ENCODE data around the gene TMTC3.

TMTC3 gene

DNA sequence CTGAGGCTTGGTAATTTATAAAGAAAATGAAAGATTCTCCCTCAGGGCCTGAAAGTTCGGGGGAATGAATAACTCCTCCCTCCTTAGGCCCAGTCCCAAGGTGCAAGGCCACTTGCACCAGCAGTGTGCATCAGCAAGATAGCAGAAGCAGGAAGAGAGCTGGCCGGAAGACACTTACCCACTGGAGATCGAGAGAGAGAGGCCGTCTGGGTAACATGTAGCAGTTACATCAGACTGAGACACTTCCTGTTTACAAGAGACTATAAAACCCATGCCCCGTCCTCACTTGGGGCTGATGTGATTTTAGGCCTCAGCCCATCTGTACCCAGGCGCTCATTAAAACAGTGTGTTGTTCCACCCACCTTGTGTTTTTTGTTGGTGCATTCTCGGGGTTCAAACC lies 85.2 kb downstream of the TMTC3 start:
- no peak for DNase-seq (ENCODE audit: low spot score)

DNA sequence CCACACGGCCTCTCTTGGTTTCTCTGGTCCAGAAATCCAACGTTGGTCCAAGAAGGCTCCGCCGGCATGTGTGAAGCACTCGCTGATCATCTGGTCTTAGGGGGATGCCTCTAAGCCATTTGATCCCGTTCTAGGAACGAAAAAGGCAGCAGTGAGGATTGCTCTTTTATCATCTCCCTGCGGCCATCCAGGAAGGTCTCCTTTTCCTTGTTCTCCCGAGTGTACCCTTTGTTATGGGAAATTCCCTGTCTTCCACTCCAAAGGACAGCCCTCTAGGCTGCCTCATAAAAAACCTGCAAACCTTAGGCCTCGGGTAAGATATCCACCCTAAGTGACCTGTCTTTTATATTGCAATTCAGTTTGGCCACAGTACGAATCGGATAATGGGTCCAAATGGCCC lies 85.8 kb downstream of the TMTC3 start:
- DNase-seq (ENCODE audit: low spot score), result no peak

DNA sequence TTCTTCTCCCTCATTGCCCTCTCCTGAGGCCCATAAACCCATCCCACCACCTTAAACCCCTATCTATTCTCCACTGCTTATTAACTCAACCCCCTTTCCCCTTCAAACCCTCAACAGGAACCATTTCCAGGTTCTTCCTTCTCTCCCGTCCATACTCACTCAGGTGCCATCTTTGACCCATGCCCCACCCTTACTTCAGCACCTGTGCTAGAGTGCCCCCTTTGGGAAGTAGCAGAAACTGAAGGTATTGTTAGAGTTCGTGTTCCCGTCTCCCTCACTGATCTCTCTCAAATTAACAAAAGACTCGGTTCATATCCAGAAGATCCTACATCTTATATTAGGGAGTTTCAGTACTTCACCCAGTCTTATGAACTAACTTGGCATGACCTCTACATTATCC lies 86.6 kb downstream of the TMTC3 start:
- no peak for DNase-seq (ENCODE audit: low spot score)

DNA sequence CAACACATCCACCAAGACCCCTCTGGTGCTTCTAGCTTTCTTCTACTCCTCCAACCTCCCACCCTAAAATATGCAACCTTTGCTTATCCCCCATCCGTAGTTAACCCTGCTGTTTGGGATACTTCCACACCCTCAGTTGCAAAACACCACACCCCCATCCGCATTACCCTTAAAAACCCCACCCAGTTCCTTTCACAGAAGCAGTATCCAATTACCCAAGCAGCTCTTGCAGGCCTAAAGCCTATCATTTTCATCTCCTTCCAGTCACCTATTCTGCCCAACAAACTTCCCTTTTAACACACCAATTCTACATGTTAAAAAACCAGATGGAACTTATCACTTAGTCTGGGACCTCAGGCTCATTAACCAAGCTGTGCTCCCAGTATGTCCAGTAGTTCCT lies 88.2 kb downstream of the TMTC3 start:
- no peak for DNase-seq (ENCODE audit: low spot score)

DNA sequence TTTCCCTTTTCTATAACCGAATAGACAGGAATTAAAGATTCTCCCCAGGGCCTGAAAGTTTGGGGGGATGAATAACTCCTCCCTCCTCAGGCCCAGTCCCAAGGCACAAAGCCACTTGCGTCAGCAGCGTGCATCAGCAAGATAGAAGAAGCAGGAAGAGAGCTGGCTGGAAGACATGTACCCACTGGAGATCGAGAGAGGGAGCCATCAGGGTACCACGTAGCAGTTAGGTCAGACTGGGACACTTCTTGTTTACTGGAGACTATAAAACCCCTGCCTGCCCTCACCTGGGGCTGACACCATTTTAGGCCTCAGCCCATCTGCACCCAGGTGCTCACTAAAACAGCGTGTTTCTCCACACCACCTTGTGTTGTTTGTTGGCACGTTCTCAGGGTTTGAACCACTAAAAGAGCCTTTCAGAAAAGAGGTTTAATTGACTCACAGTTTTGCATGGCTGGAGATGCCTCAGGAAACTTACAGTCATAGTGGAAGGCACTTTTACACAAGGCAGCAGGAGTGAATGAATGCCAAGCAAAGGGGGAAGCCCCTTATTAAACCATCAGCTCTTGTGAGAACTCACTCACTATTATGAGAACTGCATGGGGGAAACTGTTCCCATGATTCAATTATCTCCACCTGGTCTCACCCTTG lies 93.2 kb downstream of the TMTC3 start:
- DNase-seq (ENCODE audit: low spot score), result no peak

DNA sequence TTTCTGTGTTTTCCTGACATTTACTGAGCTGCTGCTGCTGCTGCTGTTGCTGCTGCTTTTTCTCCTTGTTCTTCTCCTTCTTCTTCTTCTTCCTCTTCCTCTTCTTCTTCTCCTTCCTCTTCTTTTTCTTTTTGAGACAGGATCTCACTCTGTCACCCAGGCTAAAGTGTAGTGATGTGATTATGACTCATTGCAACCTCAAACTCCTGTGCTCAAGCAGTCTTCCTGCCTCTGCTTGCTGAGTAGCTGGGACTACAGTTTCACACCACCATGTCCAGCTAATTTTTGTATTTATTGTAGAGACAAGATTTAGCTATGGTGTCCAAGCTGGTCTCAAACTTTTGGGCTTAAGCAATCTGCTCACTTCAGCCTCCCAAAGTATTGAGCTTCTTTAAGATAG lies 95.8 kb downstream of the TMTC3 start:
- no peak for DNase-seq (ENCODE audit: low spot score)

DNA sequence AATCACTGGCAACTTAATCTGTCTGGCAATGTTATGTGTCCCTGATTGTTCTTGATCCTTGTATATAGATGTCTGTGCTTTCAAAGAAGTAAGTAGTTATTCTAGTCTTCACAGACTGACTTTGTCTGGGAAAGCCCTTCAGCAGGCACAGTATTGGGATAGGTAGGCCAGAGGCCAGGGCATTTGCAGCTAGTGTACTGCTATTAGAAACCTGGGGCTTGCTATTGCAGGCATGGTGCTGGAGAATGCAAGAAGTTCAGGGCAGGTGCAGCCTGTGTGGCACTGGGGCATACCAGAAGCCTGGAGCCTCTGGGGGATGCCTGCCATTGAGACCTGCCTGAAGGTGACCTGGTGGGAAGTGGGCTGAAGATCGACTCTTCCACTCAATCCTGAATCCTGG lies 96.3 kb downstream of the TMTC3 start:
- no peak for DNase-seq (ENCODE audit: low spot score)

DNA sequence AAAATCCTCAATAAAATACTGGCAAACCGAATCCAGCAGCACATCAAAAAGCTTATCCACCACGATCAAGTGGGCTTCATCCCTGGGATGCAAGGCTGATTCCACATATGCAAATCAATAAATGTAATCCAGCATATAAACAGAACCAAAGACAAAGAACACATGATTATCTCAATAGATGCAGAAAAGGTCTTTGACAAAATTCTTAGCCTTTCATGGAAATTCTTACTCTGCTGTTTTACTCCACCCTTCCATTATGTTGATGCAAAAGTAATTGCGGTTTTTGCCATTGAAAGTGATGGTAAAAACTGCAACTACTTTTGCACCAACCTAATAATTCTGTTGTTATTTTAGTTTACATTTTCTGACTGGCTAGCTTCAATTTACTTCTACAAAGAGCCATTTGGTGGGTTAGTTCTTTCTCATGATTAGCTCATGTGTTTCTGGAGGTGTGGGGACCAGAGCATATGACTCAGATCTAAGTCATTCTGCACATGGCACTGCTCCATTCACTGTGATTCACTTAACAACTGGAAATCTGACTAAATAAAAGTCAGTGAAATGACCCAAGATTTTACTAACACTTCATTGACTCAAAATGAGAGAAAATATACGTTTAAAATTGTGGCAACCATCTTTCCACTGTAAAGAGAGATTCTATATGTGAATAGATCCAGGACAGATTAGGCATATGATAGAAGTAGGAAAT lies 99.9 kb downstream of the TMTC3 start:
- DNase-seq (ENCODE audit: low spot score), result peak; percentile 71

- peak; percentile 8 for DNase-seq (ENCODE audit: low spot score)
Observed at GRCh38 chr12:88242571-88242925, 100.4 kb downstream of the TMTC3 start.

- no peak for DNase-seq (ENCODE audit: low spot score)
Observed at GRCh38 chr12:88242939-88243338, 100.8 kb downstream of the TMTC3 start.

- no peak for DNase-seq (ENCODE audit: low spot score)
Observed at GRCh38 chr12:88243982-88244381, 101.9 kb downstream of the TMTC3 start.

DNA sequence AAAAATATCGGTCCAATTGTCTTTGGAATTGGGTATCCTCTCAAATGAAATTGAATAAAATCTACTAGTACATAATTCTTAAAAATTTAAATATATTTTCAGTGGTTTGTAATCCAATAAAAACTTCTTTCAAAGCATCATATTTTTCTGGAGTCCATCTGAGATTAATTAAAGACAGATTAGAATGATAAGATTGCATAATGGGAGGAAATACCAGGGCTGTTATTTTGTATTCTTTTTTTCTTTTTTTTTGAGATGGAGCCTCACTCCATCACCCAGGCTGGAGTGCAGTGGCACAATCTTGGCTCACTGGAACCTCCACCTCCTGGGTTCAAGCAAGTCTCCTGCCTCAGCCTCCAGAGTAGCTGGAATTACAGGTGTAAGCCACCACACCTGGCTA lies 103.8 kb downstream of the TMTC3 start:
- DNase-seq (ENCODE audit: low spot score), result no peak

GRCh38 chr12:88247241-88247643 lies 105.1 kb downstream of the TMTC3 start:
- DNase-seq (ENCODE audit: low spot score), result peak; percentile 8

- DNase-seq (ENCODE audit: low spot score), result no peak
Observed at GRCh38 chr12:88248606-88249005, 106.5 kb downstream of the TMTC3 start.
